A549 (cell line): ENCODE measurements around the gene INPP5F. TPM values are rescaled to one million over a fixed set of nuclear protein-coding genes. Genes with fewer than 3 reads are reported as not detected.
"Not testable (repeated sequence)": the region's sequence is repeated elsewhere in the genome, so short reads cannot be mapped to it uniquely, and the experiment has no call there.

Experiments
- ATAC-seq, 2 experiments: fragments of 200-7000 bp in 1 of 2; fragments of >200 bp in 1 of 2; cut with Nextera tagmentation in 1 of 2; cut with Tn5 transposase in 1 of 2; 3 replicates each; pipeline versions ENCODE4 v1.8.0 to v1.9.1; 2018 to 2020; ENCODE audit warnings: mild to moderate bottlenecking in 1 of 2, moderate library complexity in 1 of 2
- CTCF ChIA-PET: fragments of 300-600 bp; sonication (Branson Sonifier 250); formaldehyde crosslinking; extraction: SDS; loops from one replicate; lab custom pipeline; 2021; ENCODE audit warnings: antibody characterized with exemption, inconsistent platforms; lab: Yijun Ruan, JAX
- POLR2A ChIA-PET: fragments of 350-600 bp; formaldehyde crosslinking; extraction: SDS; loops from one replicate; lab custom pipeline; 2021; ENCODE audit warnings: antibody characterized with exemption, inconsistent platforms; lab: Yijun Ruan, JAX
- DNase-seq, 2 experiments: peaks; one replicate each; pipeline versions ENCODE4 v3.0.0 to v3.0.0-alpha.2; 2011 to 2016; ENCODE audit warnings: low read depth in 1 of 2, low spot score in 1 of 2
- FAIRE-seq: peaks from 2 replicates; lab custom pipeline; 2011; peaks lifted over from hg19 to GRCh38; lab: Jason Lieb, UNC
- H3K27ac ChIP-seq, 2 experiments: fragments of >200 bp; sonication (Bioruptor Twin); formaldehyde crosslinking; 3 replicates each; pipeline ENCODE4 v1.5.1; 2016 to 2017
- H3K4me1 ChIP-seq: fragments of >200 bp; sonication (Bioruptor Twin); formaldehyde crosslinking; 3 replicates; pipeline ENCODE4 v1.6.1; 2016
- H3K4me2 ChIP-seq: fragments of >200 bp; sonication (Bioruptor Twin); formaldehyde crosslinking; 3 replicates; pipeline ENCODE4 v1.6.1; 2016
- H3K4me3 ChIP-seq: fragments of >200 bp; sonication (Bioruptor Twin); formaldehyde crosslinking; 3 replicates; pipeline ENCODE4 v1.5.1; 2016
- H3K9me3 ChIP-seq: fragments of >200 bp; sonication (Bioruptor Twin); formaldehyde crosslinking; 3 replicates; pipeline ENCODE4 v1.6.1; 2016
- BHLHE40 ChIP-seq: IDR thresholded peaks from 2 replicates; pipeline ENCODE4 v1.6.1; 2012; ENCODE audit warnings: low read depth, low read length, inconsistent platforms
- CHD2 ChIP-seq: fragments of 150-350 bp; IDR thresholded peaks from 2 replicates; pipeline ENCODE4 v1.6.1; 2014; ENCODE audit warnings: low read length; ENCODE audit not compliant: partially characterized antibody
- CHD4 ChIP-seq: fragments of 200-600 bp; sonication (generic); IDR thresholded peaks from 2 replicates; pipeline ENCODE4 v1.6.1; 2016; ENCODE audit warnings: antibody characterized with exemption, mild to moderate bottlenecking, borderline replicate concordance
- EHF ChIP-seq: fragments of 250-450 bp; sonication (Bioruptor Pico); IDR thresholded peaks from 2 replicates; pipeline ENCODE4 v1.5.0; 2020; ENCODE audit warnings: mild to moderate bottlenecking
- EP300 ChIP-seq, 2 experiments: fragments of >200 bp; sonication (Bioruptor Twin); formaldehyde crosslinking; IDR thresholded peaks; 2 replicates in 1 of 2; 3 replicates in 1 of 2; pipeline ENCODE4 v1.6.1; 2016 to 2017
- FOSB ChIP-seq: fragments of 250-450 bp; sonication (Bioruptor Pico); IDR thresholded peaks from 2 replicates; pipeline ENCODE4 v1.5.0; 2020; ENCODE audit warnings: mild to moderate bottlenecking, moderate library complexity
- FOSL2 ChIP-seq, 2 experiments: fragments of 450-650 bp in 1 of 2; fragments of >200 bp in 1 of 2; sonication (Bioruptor Twin) in 1 of 2; formaldehyde crosslinking; IDR thresholded peaks; 2 replicates each; pipeline versions ENCODE4 v1.5.0 to v1.6.1; 2016 to 2020; ENCODE audit warnings: mild to moderate bottlenecking in 1 of 2, moderate library complexity in 1 of 2
- HDAC2 ChIP-seq: fragments of 200-600 bp; sonication (generic); IDR thresholded peaks from 2 replicates; pipeline ENCODE4 v1.6.1; 2016
- HOXB5 ChIP-seq: fragments of 250-450 bp; sonication (Bioruptor Pico); IDR thresholded peaks from 2 replicates; pipeline ENCODE4 v1.5.0; 2020; ENCODE audit warnings: mild to moderate bottlenecking, moderate library complexity
- JUNB ChIP-seq: fragments of >200 bp; sonication (Bioruptor Twin); formaldehyde crosslinking; IDR thresholded peaks from 2 replicates; pipeline ENCODE4 v1.6.1; 2016
- KDM1A ChIP-seq: fragments of 200-600 bp; sonication (generic); IDR thresholded peaks from 2 replicates; pipeline ENCODE4 v1.6.1; 2016; ENCODE audit warnings: low read depth, mild to moderate bottlenecking
- MAZ ChIP-seq: fragments of 150-350 bp; IDR thresholded peaks from 2 replicates; pipeline ENCODE4 v1.6.1; 2014; ENCODE audit warnings: antibody characterized with exemption, low read depth, low read length, borderline replicate concordance
- PBX3 ChIP-seq: IDR thresholded peaks from 2 replicates; pipeline ENCODE4 v1.6.1; 2012
- REST ChIP-seq: fragments of 200-600 bp; sonication (generic); IDR thresholded peaks from 2 replicates; pipeline ENCODE4 v1.6.1; 2016; ENCODE audit warnings: antibody characterized with exemption, mild to moderate bottlenecking, moderate library complexity
- RNF2 ChIP-seq: fragments of 200-600 bp; sonication (generic); IDR thresholded peaks from 2 replicates; pipeline ENCODE4 v1.6.1; 2016; ENCODE audit warnings: low read depth, mild to moderate bottlenecking, antibody characterized with exemption, moderate library complexity, borderline replicate concordance
- SREBF2 ChIP-seq: fragments of 450-650 bp; IDR thresholded peaks from 2 replicates; pipeline ENCODE4 v1.6.1; 2014; ENCODE audit warnings: mild to moderate bottlenecking, moderate library complexity
- USF2 ChIP-seq: fragments of 450-650 bp; IDR thresholded peaks from 2 replicates; pipeline ENCODE4 v1.6.1; 2014; ENCODE audit warnings: antibody characterized with exemption
- ZC3H11A ChIP-seq: fragments of 450-650 bp; IDR thresholded peaks from 2 replicates; pipeline ENCODE4 v1.6.1; 2014; ENCODE audit warnings: antibody characterized with exemption, mild to moderate bottlenecking
- ZNF302 ChIP-seq: fragments of 250-450 bp; sonication (Bioruptor Pico); IDR thresholded peaks from 2 replicates; pipeline ENCODE4 v1.9.0; 2021; ENCODE audit warnings: inconsistent platforms, mild to moderate bottlenecking, moderate library complexity
- WGBS: methylation state at CpG from one replicate; pipeline ENCODE4 v1.1.6; 2017; ENCODE audit errors: missing lambda C conversion rate; 5-methylcytosine and 5-hydroxymethylcytosine counted together
- polyA plus RNA-seq, 4 experiments: library from polyadenylated mRNA; depleted of rRNA in 3 of 4; stranded (reverse); fragments of >200 nt; fragmentation: RNase III in 1 of 4; extraction: RNeasy Plus Mini Kit Qiagen cat#74134 plus additional on column Dnase treatment in 1 of 4; gene quantifications; 2 replicates in 3 of 4; 3 replicates in 1 of 4; pipeline ENCODE4 v1.2.3, GENCODE V29; 2011 to 2017
- TF ChIP-seq, protein P1 (sequence below): fragments of 250-450 bp; sonication (Bioruptor Pico); IDR thresholded peaks from 2 replicates; pipeline ENCODE4 v1.5.0; 2020; ENCODE audit warnings: low read depth, mild to moderate bottlenecking, moderate library complexity
- TF ChIP-seq, protein P2 (sequence below): fragments of >200 bp; sonication (Bioruptor Twin); formaldehyde crosslinking; IDR thresholded peaks from 3 replicates; pipeline ENCODE4 v1.6.1; 2016

Gene INPP5F
- polyA plus RNA-seq, 2 of the 4 experiments (the other 2 are of a cell fraction) = 5.6 to 7.7 TPM

- H3K4me1 ChIP-seq = no peaks in the 10 kb centered on the region
These were observed 46.5 kb downstream of the INPP5F start for GRCh38 chr10:119772334-119772733.

GRCh38 chr10:119773041-119773440 is 47.2 kb downstream of the INPP5F start:
- H3K4me1 ChIP-seq, H3K27ac ChIP-seq, H3K9me3 ChIP-seq, FAIRE-seq, H3K4me3 ChIP-seq, H3K4me2 ChIP-seq, DNase-seq, ATAC-seq, POLR2A ChIA-PET: not testable (repeated sequence)
- CTCF ChIA-PET = interaction anchor here (1.0 to 3.7 kb wide), 5 partner anchors 10 to 165 kb away, joined by 3 to 11 read pairs (median 4); no protein-coding TSS in a partner anchor
- WGBS = 99% methylated on average over 3 of the region's 3 CpGs

More at GRCh38 chr10:119772334-119772733, 46.5 kb downstream of the INPP5F start:
- no peak for TF ChIP-seq CHD4
- TF ChIP-seq MAZ = no peak
- no peak for TF ChIP-seq PBX3
- no peak for TF ChIP-seq BHLHE40
- no peak for TF ChIP-seq REST
- no peak for TF ChIP-seq RNF2
- no peak for TF ChIP-seq USF2
- Histone ChIP-seq H3K27ac (no peak overlapping the region), H3K9me3 (no peaks in the 10 kb centered on the region), H3K4me2 (no peak overlapping the region), H3K4me3 (no peak overlapping the region)
- DNase-seq (no peak), FAIRE-seq (no peak), ATAC-seq (no peak)
- 70% methylated on average over 4 of the region's 4 CpGs for WGBS
- CTCF ChIA-PET = interaction anchor here (1.0 to 3.7 kb wide), 5 partner anchors 9 to 164 kb away, joined by 3 to 11 read pairs (median 4); no protein-coding TSS in a partner anchor
- POLR2A ChIA-PET = no interaction called here

DNA sequence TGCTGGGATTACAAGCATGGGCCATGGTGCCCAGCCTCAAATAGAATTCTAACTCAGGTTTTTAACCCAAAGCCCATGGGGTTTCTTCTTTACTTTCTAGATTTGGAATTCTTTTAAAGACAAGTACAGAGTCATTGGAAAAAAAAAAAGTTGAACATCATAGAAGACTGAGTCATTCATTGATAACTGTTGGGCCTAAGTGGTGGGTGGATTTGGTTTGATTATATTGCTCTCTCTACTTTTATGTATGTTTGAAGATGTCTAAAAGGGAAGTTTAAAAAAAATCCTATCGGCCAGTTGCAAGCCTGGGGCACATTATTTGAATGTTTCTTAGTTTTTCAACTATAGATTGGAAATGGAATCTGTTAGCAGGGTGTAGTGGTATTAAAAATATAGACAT is 49.7 kb downstream of the INPP5F start:
- Histone ChIP-seq H3K27ac (no peak overlapping the region), H3K4me2 (no peak overlapping the region), H3K9me3 (no peaks in the 10 kb centered on the region), H3K4me1 (no peaks in the 10 kb centered on the region), H3K4me3 (no peak overlapping the region)
- FAIRE-seq (no peak), DNase-seq (no peak), ATAC-seq (no peak)
- TF ChIP-seq USF2 = no peak
- TF ChIP-seq ZNF302 (CRISPR knock-in tag) = no peak
- TF ChIP-seq KDM1A = no peak
- no peak for TF ChIP-seq EHF (CRISPR knock-in tag)
- TF ChIP-seq MAZ = no peak
- no peak for TF ChIP-seq FOSB (CRISPR knock-in tag)
- CTCF ChIA-PET = no interaction called here
- 87% methylated on average over 1 of the region's 1 CpG for WGBS
- POLR2A ChIA-PET = no interaction called here

GRCh38 chr10:119776536-119776935 is 50.7 kb downstream of the INPP5F start:
- no peak overlapping the region for H3K4me3 ChIP-seq
- no peaks in the 10 kb centered on the region for H3K9me3 ChIP-seq
- H3K4me2 ChIP-seq = no peak overlapping the region
- no peak for ATAC-seq
- H3K27ac ChIP-seq = no peak overlapping the region
- no peak for FAIRE-seq
- H3K4me1 ChIP-seq = no peaks in the 10 kb centered on the region
- ChIA-PET CTCF (no interaction called here), POLR2A (no interaction called here)
- WGBS = 95% methylated on average over 1 of the region's 1 CpG
- no peak for DNase-seq
- TF ChIP-seq EP300 (IDR thresholded peaks at IDR 0.05) = no peak
- TF ChIP-seq, protein P1, sequence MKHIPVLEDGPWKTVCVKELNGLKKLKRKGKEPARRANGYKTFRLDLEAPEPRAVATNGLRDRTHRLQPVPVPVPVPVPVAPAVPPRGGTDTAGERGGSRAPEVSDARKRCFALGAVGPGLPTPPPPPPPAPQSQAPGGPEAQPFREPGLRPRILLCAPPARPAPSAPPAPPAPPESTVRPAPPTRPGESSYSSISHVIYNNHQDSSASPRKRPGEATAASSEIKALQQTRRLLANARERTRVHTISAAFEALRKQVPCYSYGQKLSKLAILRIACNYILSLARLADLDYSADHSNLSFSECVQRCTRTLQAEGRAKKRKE = no peak
- TF ChIP-seq MAZ = no peak
- TF ChIP-seq CHD4 = no peak
- TF ChIP-seq, protein P2, sequence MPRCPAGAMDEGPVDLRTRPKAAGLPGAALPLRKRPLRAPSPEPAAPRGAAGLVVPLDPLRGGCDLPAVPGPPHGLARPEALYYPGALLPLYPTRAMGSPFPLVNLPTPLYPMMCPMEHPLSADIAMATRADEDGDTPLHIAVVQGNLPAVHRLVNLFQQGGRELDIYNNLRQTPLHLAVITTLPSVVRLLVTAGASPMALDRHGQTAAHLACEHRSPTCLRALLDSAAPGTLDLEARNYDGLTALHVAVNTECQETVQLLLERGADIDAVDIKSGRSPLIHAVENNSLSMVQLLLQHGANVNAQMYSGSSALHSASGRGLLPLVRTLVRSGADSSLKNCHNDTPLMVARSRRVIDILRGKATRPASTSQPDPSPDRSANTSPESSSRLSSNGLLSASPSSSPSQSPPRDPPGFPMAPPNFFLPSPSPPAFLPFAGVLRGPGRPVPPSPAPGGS = no peak
- no peak for TF ChIP-seq CHD2
- no peak for TF ChIP-seq HOXB5
- no peak for TF ChIP-seq SREBF2
- no peak for TF ChIP-seq ZNF302 (CRISPR knock-in tag)
- TF ChIP-seq ZC3H11A = no peak
- no peak for TF ChIP-seq FOSL2 (IDR thresholded peaks at IDR 0.05)
- TF ChIP-seq FOSL2 (CRISPR knock-in tag; IDR thresholded peaks at IDR 0.05) = no peak
- TF ChIP-seq HDAC2 = no peak
- TF ChIP-seq JUNB = no peak
